ENCODE measurements around the gene GLCCI1. TPM values are rescaled to one million over a fixed set of nuclear protein-coding genes. Genes with fewer than 3 reads are reported as not detected.

Gene GLCCI1
- polyA plus RNA-seq, 2 of the 4 experiments (the other 2 are of a cell fraction), result 1.2 to 2.8 TPM

- Histone ChIP-seq H3K4me1 (0 out of 3 replicates have a peak, but pooled peaks cover 3% of the 10 kb centered on the region), H3K4me2 (no peak overlapping the region), H3K27ac (no peak overlapping the region), H3K9me3 (no peaks in the 10 kb centered on the region), H3K4me3 (no peak overlapping the region)
- POLR2A ChIA-PET, result no interaction called here
- TF ChIP-seq KDM5A (IDR thresholded peaks at IDR 0.05) (no peak), KDM1A (IDR thresholded peaks at IDR 0.05; ENCODE audit: low read depth) (no peak), SMC3 (IDR thresholded peaks at IDR 0.05) (no peak), CTCF (IDR thresholded peaks at IDR 0.05) (no peak), ZC3H11A (IDR thresholded peaks at IDR 0.05) (no peak), REST (IDR thresholded peaks at IDR 0.05) (no peak), JUNB (IDR thresholded peaks at IDR 0.05) (no peak), POLR2A (IDR thresholded peaks at IDR 0.05; ENCODE audit: low read length) (no peak), FOXS1 (CRISPR knock-in tag; IDR thresholded peaks at IDR 0.05) (no peak), RNF2 (IDR thresholded peaks at IDR 0.05; ENCODE audit: borderline replicate concordance, low read depth) (no peak), MAZ (IDR thresholded peaks at IDR 0.05; ENCODE audit: borderline replicate concordance, low read depth, low read length) (no peak), CHD2 (IDR thresholded peaks at IDR 0.05; ENCODE audit: low read length, partially characterized antibody) (no peak)
- DNase-seq (ENCODE audit: low read depth in 1 of 2, low spot score in 1 of 2), result no peak
- CTCF ChIA-PET, result interaction anchor here (0.7 kb wide), 1 partner anchor 234 kb away, joined by 3 read pairs; no protein-coding TSS in a partner anchor
- ATAC-seq, result no peak
- WGBS (ENCODE audit: missing lambda C conversion rate), result 88% methylated on average over 2 of the region's 2 CpGs
- FAIRE-seq, result no peak
These were observed 11.1 kb upstream of the GLCCI1 start for GRCh38 chr7:7957513-7957912.

GRCh38 chr7:7959979-7960670 is 8.5 kb upstream of the GLCCI1 start:
- ChIA-PET POLR2A (interaction anchor here (0.7 kb wide), 1 partner anchor 241 kb away, joined by 4 read pairs; no protein-coding TSS in a partner anchor), CTCF (interaction anchor here (0.6 kb wide), 1 partner anchor 1916 kb away, joined by 3 read pairs; no protein-coding TSS in a partner anchor)
- no peak overlapping the region for H3K27ac ChIP-seq
- ATAC-seq (no peak), DNase-seq (ENCODE audit: low read depth in 1 of 2, low spot score in 1 of 2) (no peak), FAIRE-seq (no peak)
- no peak overlapping the region for H3K4me3 ChIP-seq
- 0 out of 3 replicates have a peak, but pooled peaks cover 3% of the 10 kb centered on the region for H3K4me1 ChIP-seq
- H3K9me3 ChIP-seq, result no peaks in the 10 kb centered on the region
- WGBS (ENCODE audit: missing lambda C conversion rate), result 29% methylated on average over 4 of the region's 4 CpGs
- TF ChIP-seq CTCF (IDR thresholded peaks at IDR 0.05), result no peak
- no peak for TF ChIP-seq HDAC2 (IDR thresholded peaks at IDR 0.05)
- TF ChIP-seq PBX3 (IDR thresholded peaks at IDR 0.05), result no peak
- no peak for TF ChIP-seq FOSB (CRISPR knock-in tag; IDR thresholded peaks at IDR 0.05)
- TF ChIP-seq EHF (CRISPR knock-in tag; IDR thresholded peaks at IDR 0.05), result no peak
- no peak for TF ChIP-seq E2F6 (IDR thresholded peaks at IDR 0.05; ENCODE audit: borderline replicate concordance, low read depth)
- TF ChIP-seq HOXB13 (CRISPR knock-in tag; IDR thresholded peaks at IDR 0.05; ENCODE audit: low read depth), result no peak
- TF ChIP-seq CBX2 (IDR thresholded peaks at IDR 0.05; ENCODE audit: borderline replicate concordance, low read depth), result no peak
- TF ChIP-seq ZFP36 (IDR thresholded peaks at IDR 0.05; ENCODE audit: borderline replicate concordance, partially characterized antibody), result no peak
- TF ChIP-seq GATA3 (IDR thresholded peaks at IDR 0.05; ENCODE audit: borderline replicate concordance), result no peak
- TF ChIP-seq CBX8 (IDR thresholded peaks at IDR 0.05), result no peak
- TF ChIP-seq CHD4 (IDR thresholded peaks at IDR 0.05; ENCODE audit: borderline replicate concordance), result no peak
- no peak for TF ChIP-seq TP53 (CRISPR knock-in tag; IDR thresholded peaks at IDR 0.05)
- no peak for TF ChIP-seq HES2 (IDR thresholded peaks at IDR 0.05)
- TF ChIP-seq EHMT2 (IDR thresholded peaks at IDR 0.05; ENCODE audit: low read depth), result no peak
- no peak overlapping the region for H3K4me2 ChIP-seq
